GM19438 (cell line): ENCODE measurements around the gene RIMBP2.

Source experiments
- ATAC-seq: cut with Tn5 transposase; IDR thresholded peaks from one replicate; pipeline ENCODE4 v1.9.1; 2021; ENCODE audit warnings: low read depth; ENCODE audit not compliant: unreplicated experiment

The RIMBP2 gene

GRCh38 chr12:130495156-130495555 lies 220.9 kb downstream of the RIMBP2 start:
- ATAC-seq = no peak

DNA sequence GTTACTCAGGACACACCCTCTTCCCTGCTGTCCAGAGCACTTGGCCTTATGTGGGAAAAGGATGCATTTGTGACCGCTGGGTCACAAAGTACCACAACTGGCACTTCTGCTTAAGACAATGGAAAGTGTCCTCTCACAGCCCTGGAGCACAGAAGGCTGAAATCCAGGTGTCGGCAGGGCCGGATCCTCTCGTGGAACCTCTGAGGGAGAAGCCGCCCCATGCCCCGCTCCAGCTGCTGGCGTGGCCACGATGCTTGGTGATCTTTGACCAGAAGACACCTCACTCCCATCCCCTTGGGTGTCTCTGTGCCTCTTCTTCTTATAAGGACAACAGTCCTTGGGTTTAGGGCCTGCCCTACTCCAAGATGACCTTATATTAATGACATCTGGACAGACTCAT lies 221.4 kb downstream of the RIMBP2 start:
- no peak for ATAC-seq

DNA sequence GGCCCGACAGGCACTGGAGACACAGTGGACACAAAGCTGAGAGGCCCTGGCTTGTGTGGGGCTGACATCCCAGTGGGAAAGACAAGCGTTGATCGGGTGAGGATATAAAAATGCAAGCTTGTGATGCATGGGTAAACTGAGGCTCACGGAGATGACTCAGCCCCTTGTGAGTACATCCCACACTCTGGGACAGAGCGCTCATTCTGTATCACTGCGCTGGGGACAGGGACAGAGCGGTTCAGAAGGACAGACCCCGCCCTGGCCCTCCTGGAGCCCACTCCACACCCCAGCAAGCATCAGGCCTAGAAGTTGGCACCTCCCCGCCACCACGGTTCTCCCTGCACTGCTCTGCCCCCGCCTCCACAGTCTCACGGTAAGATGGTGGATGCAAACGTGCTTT lies 222.1 kb downstream of the RIMBP2 start:
- no peak for ATAC-seq

DNA sequence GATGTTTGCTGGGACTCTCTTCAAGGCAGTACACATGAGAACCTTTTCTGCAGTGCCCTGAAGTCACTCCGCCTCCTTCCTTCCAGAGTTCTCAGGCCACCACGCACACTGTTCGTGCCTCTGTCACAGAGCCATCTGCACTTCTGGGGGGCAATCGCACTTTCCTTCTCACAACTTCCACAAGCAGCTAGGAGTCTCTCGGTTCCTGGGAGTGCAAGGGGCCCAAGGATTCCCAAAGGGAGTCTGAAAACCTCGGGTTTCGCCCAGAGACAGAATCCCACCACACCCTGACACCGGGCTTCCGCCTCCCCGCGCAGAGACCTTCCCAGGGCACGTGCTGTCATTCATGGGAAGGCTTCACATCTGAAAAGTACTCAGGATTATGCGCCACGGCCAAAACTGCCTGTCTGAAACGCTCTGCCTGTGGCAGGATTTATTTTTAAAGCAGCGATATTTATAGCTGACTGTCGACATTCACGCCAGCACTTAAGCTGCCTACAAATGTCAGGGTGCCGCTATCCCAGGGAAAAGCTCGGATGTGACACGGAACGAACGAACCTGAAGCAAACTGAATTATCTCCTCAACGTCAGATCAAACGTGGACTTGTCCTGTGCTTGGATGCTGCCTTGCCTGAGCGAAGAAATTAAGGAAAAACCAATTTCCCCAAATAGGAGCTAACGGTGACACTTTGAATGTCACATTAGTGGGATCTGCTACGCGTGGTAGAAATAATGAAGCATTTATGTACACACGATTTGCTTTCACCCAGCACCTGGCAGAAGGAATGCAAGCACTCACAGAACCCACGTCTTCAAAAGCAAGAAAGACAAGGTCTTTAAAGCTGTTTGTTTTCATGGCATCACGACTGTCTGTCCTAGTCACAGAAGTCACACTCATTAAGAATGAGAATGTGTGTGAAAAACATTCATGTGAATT lies 224.4 kb downstream of the RIMBP2 start:
- no peak for ATAC-seq

DNA sequence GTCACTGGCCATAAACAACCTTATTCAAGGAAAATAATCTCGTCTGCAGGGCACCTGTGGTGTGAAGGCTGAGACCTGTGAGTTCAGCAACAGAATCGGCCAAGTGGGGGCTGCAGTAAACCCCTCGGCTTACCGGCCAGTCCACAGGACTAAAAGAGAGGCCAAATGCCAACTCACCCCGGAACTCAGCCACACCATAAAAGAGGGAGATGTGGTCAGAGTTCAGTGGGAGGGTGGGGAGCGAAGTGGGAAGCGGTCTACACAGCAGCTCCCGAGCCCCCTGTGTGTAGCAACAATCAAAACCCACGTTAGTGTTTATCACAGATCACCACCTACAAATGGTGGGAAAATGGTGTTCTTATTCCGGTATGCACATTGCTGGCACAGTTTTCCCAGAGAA lies 225.4 kb downstream of the RIMBP2 start:
- ATAC-seq = no peak

GRCh38 chr12:130489293-130489692 lies 226.8 kb downstream of the RIMBP2 start:
- no peak for ATAC-seq

DNA sequence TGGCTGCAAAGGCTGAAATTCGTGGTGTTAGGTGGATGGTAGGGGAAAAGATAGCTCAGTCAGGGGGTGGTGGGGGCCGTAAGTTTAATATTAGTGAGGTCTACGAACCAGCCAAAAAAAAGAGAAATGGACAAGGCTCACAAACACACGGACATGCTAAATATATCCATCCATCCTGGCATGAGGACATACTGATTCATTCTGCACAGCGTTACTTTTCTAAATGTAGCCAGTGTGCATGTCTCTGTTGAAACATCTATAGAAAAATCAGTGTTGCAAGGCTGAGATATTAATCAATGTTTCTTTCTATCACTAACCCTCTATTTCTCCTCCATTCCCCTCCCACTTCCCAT lies 227.8 kb downstream of the RIMBP2 start:
- ATAC-seq = no peak

DNA sequence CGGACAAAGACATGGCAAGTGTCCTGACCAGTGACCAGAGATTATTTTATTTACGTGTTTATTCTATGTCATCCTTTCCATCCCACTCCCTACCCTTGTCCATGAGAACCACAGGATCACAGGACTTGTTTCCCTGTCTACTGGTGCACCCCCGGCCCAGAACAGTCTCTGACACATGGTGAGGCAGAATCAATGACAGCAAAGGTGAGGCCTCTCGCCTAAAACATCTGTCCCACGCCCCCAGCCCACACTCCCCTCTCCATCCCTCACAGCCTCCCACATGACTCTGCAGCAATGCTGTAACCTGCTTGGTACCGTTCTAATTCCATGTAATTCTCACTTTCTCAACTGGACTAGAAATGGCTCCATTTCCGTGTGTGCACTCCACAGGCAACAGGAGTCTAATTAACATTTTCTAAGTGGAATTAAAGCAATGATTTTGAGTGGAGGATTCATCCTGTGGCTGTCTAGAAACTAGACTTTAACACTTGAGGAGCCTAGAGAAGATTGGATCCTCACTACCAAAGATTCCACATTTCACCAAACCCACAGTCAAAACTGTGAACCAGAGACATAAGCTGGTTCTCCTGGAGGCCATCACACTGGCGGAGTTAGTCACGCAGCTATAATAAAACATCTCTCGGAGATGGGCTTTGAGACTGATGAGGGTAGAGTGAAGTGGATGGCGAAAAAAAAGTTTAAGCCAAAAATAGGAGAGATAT lies 228.3 kb downstream of the RIMBP2 start:
- no peak for ATAC-seq

DNA sequence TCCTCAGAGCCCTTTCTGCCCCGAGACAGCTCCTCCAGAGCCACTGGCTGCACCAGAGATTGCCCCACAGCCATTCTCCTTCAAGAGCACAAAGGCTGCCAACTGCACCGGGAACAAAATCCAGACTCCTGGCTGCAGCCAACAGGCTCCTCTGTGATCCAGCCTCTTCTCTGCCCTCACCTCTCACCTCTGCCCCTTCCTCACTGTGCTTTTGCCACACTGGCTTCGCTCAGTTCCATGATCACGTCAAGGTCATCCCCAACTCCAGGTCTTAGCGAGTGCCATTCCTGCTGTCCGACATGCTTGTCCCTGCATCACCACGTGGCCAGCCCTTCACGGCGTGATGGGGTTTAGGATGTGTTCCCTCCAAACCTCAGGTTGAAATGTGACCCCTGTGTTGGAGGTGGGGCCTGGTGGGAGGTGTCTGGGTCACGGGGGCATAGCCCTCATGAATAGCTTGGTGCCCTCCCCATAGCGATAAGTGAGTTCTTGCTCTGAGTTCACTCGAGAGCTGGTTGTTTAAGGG lies 229.1 kb downstream of the RIMBP2 start:
- ATAC-seq = no peak

DNA sequence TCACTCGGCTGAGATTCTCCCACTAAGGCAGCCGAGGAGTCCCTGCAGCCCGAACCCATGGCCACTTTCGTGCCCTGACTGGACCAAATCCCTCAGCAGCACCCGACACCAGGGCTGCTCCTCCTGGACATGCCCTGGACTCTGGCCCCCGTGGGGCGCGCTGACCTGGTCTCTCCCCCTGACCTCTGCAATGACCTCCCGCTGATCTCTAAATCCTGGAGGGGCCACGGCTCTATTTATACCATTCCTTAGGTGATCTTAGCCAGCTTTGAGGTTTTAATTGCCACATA lies 230.0 kb downstream of the RIMBP2 start:
- no peak for ATAC-seq

- ATAC-seq = no peak
Observed at GRCh38 chr12:130485291-130486145, 230.6 kb downstream of the RIMBP2 start.

DNA sequence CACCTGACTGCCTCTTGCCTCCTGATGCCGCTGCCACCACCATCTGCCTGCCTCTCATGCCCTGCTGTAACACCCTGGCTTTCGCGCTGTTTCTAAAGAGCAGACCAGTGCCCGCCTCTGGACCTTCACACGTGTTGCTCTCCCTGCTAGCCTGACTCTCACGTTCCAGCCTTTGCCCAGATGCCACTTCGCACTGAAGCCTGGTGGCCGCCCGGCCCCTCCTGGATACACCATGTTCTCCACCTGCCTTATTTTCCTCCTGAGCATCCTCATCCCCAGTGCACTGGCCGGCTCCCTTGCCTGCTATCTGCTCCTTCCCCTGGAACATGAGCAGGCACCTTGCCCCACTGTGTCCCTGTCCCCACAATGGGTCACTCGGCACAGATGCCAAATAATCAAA lies 231.9 kb downstream of the RIMBP2 start:
- ATAC-seq = no peak

DNA sequence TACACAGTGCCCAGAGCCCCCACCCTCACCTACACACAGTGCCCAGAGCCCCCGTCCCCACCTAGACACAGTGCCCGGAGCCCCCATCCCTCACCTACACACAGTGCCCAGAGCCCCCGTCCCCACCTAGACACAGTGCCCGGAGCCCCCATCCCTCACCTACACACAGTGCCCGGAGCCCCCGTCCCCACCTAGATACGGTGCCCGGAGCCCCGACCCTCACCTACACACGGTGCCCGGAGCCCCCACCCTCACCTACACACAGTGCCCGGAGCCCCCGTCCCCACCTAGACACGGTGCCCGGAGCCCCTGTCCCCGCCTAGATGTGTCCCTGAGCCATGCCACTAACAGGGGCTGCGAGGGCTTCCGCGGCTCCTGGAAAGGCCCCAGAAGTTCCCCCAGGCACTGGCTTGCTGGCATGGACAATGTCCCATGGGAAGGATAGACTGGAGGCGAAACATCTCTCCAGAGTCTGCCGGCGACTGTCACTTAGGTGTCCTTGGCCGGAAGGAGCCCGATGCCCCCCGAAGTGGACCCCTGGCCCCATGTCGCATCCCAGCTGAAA lies 232.4 kb downstream of the RIMBP2 start:
- ATAC-seq = no peak

DNA sequence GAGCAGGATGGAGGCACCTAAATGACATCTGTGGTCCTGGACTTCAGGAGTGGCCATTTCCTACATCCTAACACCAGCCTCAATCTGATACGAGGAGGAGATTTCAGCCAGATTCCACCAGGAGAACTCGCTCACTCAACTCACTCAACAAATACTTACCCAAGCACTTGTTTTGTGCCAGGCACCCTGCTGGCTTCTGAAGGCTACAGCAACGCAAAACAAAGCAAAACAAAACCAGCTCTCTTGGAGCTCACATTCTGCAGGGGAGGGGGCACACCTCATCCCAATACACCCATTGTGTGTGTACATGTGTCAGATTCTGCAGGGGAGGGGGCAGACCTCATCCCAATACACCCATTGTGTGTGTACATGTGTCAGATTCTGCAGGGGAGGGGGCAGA lies 233.7 kb downstream of the RIMBP2 start:
- ATAC-seq = no peak

GRCh38 chr12:130481392-130481879 lies 234.7 kb downstream of the RIMBP2 start:
- ATAC-seq = no peak

GRCh38 chr12:130480887-130481286 lies 235.2 kb downstream of the RIMBP2 start:
- ATAC-seq = no peak

DNA sequence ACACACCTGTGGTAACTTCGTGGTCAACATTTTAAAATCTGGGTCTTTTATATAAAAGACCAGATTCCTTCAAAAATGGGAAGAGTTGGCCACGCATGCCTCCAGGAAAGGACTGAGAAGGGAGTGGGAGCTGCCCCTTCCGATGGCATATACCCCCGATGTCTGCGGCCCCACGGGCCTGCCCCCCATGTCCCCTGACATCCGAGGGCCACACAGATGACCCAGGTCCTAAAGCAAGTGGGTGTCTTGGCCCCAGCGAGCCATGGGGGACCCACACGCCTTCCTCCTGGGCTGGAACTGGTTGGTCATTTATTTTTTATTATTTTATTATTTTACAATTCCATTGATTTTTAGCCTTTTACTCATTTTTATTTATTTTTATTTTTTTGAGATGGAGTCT lies 235.9 kb downstream of the RIMBP2 start:
- ATAC-seq = no peak

DNA sequence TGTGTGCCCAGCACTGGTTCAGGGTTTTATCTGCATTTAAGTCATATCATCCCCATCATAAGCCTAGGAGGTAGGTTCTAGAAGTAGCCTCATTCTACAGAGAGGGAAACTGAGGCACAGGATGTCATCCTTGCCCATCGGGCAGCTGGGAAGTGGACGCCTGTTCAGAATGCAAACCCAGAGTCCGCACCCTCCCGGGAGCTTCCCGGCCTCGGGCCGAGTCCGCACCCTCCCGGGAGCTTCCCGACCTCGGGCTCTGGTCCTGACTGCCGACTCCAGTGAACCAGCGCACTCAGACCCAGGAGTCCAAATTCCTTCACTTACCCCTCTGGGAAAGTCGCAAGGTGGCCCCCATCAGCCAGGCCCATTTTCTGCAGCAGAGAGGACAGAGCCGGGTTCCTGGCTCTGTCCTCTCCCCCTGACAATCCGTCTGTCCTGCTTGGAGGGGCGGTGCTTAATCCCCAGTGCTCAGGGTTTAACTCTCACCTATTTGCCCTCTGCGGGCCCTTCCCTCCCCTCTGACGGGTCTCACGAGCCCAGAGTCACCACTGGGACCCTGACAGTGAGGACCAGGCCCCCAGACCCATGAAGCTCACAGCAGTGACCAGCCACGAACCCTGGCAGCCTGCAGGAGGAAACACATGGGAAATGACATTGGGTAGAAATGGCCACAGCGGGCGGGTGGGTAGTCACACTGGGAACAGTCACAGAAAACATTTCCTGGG lies 236.5 kb downstream of the RIMBP2 start:
- ATAC-seq = no peak

DNA sequence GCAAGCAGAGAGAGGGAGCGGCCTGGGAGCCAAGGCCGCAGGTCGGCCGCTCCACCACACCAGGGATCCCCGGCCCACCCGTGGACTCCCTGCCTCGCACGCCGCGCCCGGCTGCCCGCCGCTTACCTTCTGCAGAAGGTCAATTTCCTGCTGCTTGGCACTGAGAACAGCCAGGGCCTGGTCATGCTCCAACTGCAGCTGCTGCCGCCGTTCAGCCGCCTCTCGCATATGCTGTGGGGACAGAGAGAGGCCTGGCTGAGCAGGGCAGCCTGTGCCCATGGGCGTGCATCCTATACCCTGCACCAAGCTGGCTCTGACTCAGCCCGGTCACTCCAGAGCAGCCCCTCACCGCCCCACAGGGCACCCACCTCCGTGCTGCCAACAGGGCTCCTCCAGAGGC lies 237.3 kb downstream of the RIMBP2 start:
- ATAC-seq = no peak

DNA sequence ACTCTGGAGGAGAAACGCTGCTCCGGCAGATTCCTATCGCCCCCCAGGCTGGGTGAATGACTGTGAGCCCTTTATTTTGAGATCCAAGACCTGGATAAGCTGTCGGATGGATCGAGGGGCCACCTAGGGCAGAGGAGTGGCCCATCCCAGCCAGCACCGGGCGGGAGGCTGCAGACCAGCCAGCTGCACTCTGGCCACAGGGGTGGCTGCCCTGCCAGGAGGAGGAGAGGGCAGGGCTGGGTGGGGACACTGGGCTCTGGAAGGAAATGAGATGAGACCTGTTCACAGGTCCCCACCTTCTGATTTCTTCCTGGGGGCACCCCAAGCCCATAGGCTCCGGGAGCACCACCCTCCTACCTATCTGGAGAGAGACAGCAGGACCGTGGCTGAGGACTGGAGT lies 238.4 kb downstream of the RIMBP2 start:
- no peak for ATAC-seq
